ENCODE data around the gene PRR5L.

- TF ChIP-seq POLR2A (IDR thresholded peaks at IDR 0.05): no peak
- no peak for TF ChIP-seq CTCF (IDR thresholded peaks at IDR 0.05)
- TF ChIP-seq EP300 (IDR thresholded peaks at IDR 0.05): no peak
- TF ChIP-seq POLR2AphosphoS5 (IDR thresholded peaks at IDR 0.05): no peak
Measured at GRCh38 chr11:36377759-36378564, 81.9 kb downstream of the PRR5L start.

Measured in sigmoid colon (tissue), 4 donors.